Measurements from ENCODE around the gene RNU7-1.

- no peak for TF ChIP-seq POLR2A (IDR thresholded peaks at IDR 0.05; ENCODE audit: low read depth, low read length)
- TF ChIP-seq TAF1 (IDR thresholded peaks at IDR 0.05; ENCODE audit: borderline replicate concordance, low read depth, low read length) = no peak
- TF ChIP-seq POLR2AphosphoS5 (IDR thresholded peaks at IDR 0.05; ENCODE audit: low read depth, low read length) = no peak
Measured at GRCh38 chr12:6909421-6910145, 34.0 kb upstream of the RNU7-1 start.
